Measurements from ENCODE around the gene EIF4H.

DNA sequence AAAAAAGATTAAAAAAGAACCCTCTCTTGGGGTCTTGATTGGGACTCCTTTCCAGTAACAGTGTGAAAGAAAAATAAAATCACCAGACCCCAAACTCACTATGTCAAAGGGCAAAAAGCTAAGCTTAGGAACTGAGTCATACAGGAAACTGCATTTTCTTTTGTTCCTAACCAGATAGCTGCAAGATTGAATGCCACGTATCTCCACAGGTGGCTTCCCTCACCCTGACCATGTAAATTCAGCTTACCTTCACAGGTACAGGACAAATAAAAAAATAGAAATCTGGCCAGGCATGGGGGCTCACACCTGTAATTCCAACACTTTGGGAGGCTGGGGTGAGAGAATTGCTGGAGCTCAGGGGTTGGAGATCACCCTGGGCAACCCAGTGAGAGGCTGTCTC is 32.5 kb upstream of the EIF4H start:
- TF ChIP-seq, protein P1, sequence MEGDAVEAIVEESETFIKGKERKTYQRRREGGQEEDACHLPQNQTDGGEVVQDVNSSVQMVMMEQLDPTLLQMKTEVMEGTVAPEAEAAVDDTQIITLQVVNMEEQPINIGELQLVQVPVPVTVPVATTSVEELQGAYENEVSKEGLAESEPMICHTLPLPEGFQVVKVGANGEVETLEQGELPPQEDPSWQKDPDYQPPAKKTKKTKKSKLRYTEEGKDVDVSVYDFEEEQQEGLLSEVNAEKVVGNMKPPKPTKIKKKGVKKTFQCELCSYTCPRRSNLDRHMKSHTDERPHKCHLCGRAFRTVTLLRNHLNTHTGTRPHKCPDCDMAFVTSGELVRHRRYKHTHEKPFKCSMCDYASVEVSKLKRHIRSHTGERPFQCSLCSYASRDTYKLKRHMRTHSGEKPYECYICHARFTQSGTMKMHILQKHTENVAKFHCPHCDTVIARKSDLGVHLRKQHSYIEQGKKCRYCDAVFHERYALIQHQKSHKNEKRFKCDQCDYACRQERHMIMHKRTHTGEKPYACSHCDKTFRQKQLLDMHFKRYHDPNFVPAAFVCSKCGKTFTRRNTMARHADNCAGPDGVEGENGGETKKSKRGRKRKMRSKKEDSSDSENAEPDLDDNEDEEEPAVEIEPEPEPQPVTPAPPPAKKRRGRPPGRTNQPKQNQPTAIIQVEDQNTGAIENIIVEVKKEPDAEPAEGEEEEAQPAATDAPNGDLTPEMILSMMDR (IDR thresholded peaks at IDR 0.05), result no peak
- TF ChIP-seq POLR2A (IDR thresholded peaks at IDR 0.05; ENCODE audit: low read depth) (no peak), EP300 (IDR thresholded peaks at IDR 0.05) (no peak)
